HG02852 (cell line): ENCODE data around the gene DDX41.

ENCODE experiments used
- ATAC-seq: cut with Tn5 transposase; IDR thresholded peaks from one replicate; pipeline ENCODE4 v1.9.1; 2021; ENCODE audit warnings: mild to moderate bottlenecking, moderate library complexity; ENCODE audit not compliant: unreplicated experiment

Gene DDX41

DNA sequence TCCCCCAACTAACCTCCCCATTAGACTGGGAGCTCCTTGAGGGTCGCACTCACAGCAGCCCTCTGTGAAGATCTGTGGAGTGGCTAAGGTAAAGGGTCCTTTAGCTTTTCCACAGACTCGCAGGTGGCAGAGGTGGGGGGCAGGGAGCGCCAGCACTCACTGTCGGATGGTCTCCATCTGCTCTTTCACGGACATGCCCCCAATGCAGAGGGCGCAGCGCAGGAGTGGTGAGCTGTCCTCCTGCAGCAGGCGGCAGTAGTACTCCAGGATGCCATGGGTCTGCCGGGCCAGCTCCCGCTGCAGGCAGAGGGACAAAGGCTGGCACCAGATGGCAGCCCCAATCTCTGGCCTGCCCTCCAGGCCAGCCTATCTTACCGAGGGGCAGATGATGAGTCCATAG is 2.2 kb downstream of the DDX41 start:
- no peak for ATAC-seq

DNA sequence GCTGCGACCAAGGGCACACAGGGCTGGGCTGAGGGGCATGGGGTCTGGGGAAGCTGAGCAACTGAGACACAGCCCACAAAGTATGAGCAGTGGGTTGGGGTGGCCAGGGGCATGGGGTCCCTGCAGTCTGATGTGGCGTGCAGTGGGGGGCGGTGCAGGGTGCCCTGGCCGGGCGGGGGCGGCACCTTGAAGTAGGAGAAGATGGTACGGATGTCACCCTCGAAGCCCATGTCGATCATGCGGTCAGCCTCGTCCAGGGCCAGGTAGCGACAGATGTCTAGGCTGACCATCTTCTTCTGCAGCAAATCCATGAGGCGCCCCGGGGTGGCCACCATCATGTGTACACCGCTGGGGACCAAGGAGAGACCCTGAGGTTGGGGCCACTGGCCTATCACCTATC is 3.3 kb downstream of the DDX41 start:
- no peak for ATAC-seq

DNA sequence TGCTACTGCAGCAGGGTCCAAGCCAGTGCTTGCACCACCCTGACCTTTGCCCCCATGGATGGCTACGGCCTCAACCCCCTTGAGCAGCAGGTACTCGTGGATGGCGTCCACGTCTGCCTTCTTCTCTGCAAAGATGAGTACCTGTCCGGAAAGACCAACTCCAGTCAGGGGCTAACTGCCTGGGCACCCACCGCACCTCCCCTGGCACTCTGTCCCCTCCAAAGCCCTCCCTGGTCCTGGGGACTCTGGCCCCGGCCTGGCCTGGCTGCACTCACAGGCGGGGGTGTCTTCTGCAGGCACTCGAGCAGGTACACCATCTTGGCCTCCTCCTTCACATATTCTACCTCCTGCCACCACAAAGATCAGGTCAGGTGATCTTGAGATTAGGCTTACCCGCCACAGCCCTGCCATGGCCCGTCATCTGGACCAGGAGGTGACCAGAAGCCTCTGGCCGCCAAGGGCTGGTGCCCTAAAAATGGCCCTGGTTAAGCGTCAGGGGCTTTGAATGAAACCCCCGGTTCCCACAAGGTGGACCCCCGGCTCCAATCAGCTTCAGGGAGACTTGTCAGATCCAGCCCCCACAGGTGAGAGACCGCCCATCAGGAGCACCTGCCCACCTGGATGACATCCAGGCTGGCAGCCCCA is 3.9 kb downstream of the DDX41 start:
- ATAC-seq = no peak

DNA sequence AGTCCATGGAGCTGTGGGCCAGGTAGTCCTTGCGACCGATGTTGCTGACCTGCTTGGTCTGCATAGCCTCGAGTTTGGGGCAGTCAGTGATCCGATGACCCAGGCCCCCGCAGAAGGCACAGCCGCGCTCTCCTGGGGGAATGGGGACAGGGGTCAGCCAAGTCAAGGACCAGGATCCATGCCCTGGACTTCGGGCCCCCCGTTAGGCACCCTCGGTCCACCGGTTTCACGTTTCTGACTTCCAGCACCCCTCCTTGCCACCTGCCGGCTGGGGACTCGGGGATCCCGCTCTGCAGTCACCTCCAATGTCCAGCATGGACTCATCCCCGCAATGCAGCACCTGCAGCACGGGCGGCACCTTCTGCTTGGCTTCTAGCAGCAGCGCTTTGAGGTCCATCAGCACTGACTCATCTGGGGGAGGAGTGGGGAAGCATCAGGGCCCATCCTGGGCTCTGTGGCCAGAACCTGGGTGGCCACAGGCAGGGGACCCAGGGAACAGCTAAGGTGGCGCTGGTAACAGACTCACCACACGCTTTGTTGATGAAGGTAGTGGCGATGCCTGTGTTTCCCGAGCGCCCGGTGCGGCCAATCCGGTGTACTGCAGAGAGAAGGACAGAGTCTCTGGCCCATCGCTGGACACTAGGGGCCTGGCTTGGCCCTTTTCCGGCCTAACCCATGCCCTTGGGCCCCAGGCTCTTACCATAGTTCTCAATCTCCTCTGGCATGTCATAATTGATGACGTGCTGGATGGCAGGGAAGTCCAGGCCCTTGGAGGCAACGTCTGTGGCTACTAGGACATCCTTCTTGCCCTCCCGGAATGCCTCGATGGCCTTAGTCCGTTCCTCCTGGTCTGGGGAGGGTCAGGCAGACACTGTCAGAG is 4.7 kb downstream of the DDX41 start:
- ATAC-seq = no peak

DNA sequence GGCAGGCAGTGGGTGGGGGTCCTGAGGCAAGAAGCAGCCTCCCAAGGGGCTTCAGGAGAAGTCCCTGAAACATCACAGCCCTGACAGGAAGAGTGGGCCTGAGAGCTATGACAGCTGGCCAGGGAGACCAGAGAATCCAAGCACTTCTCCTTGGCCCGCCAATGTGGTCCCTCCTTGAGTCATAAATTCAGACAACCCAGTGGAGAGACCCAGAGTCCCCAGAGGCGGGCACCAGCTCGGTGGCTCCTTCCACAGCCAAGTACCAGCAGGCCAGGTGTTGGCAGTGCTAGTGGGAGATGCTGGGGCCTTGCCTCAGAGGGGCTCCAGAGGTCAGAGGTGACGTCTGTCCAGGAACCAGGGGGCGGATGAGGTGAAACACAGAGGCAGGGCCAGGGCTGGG is 5.6 kb downstream of the DDX41 start:
- ATAC-seq = no peak

DNA sequence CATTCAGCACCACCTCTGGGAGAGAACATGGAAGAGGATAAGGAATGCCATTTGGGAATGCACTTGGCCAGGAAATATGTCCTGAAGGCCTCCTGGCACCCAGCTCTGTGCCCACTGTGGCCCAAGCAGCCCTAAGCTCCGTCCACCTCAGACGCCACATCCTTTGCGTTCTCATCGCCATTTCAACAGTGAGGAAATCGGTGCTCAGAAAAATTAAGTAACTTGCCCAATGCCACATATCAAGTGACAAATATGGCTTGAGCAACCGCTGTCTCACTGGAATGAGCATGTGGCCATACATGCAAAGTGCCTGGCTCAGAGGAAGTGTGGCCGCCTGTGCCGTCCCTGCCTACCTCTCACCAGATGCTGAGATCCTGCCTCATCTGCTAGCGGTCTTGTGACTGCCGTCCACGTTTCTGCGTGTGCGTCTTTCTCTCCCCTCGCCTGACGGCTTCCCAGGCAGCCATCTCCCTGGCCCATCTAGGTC is 6.2 kb downstream of the DDX41 start:
- ATAC-seq = peak; percentile 38

DNA sequence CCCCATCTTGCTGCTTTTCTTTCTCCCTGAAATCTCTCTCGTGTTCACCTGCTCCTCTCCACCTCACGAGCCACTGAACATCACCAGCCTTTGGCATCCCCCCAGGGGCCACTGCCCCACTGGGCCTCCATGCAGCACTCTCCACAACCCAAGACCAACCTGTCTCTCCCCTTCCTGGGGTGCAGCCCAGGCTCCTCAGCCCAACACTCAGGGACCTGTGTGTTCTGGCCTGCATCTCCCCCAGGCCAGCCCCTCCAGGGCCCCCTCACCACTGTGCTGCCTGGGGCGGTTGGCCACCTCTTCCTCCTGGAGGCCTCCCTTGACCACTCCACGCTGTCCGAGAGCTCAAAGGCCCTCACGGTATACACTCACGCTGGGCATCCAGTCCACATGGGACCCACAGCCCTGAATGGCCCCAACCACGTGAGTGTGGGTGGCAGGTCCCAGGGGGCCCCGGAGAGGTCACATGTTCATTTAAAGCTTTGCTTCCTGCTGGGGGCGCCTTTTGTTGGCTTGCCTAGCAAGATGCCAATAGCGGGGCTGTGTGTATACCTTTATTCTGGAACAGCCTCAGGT is 6.7 kb downstream of the DDX41 start:
- peak; percentile 1 for ATAC-seq

DNA sequence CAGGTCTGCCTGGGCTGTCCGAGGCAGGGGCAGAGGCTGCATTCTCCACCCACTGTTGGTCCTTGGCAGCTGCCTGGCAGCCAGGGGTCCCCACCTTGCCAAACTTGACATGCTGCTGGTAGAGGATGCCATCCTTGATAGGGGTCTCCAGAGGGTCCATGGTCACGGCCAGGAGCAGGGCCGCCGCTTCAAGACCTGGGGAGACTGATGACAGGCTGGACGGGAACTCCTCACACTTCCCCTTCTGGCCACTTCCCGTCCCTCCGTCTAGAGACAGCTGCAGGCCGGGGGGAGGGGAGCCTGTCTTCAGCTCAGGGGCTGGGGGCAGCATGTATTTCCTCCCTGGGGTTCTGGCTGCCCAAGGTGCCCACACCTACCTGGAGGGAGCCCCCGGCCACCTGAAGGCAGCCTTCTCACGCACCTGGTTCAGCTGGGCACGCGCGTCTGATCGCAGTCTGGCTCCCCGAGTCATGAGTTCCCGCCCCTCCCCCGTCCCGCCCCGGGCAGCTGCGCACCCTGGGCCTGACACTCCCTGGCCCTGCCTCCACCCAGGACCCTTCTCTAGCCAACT is 7.3 kb downstream of the DDX41 start, which contains the start of gene DOK3:
DOK3 (minus strand) TSS at position 446 of the 571 bp plus-strand sequence; CDS start at position 160, 286 bp downstream.
- ATAC-seq = peak; percentile 32

DNA sequence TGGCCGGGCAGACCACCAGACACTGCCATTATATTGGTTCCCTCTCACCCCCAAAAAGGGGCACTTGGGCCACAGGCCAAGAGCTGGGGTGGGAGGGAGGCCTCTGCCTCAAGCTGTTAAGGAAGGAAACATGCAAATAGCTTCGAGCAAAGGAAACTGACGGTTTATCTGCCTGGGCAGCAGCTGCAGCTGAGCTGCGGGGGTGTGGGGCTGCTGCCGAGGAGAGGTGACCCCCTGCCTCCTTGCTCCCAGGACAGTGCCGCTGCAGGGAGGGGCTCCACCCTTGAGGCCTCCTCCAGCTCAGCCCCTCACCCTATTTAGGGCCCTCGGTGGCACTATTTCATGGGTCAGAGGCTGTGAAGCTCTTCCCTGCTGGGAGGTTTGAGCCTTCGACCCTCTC is 7.9 kb downstream of the DDX41 start:
- ATAC-seq = peak; percentile 36

DNA sequence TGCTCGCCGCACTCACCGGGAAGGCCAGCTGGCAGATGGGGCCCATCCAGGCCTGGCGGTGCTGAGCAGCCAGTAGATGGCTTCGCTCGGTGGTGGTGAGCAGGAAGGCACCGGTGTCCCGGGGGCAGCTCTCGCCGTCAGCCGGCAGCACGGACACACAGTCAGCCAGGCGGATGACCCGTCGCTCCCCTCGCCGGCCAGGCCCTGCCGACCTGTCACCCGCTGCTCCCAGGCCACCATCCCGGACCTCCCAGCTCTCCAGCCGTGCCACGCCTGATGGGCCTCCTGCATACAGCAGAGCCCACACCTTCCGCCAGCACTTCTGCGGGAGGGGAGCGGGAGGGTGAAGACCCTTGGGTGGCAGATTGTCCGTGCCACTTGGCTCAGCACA is 8.5 kb downstream of the DDX41 start:
- no peak for ATAC-seq

DNA sequence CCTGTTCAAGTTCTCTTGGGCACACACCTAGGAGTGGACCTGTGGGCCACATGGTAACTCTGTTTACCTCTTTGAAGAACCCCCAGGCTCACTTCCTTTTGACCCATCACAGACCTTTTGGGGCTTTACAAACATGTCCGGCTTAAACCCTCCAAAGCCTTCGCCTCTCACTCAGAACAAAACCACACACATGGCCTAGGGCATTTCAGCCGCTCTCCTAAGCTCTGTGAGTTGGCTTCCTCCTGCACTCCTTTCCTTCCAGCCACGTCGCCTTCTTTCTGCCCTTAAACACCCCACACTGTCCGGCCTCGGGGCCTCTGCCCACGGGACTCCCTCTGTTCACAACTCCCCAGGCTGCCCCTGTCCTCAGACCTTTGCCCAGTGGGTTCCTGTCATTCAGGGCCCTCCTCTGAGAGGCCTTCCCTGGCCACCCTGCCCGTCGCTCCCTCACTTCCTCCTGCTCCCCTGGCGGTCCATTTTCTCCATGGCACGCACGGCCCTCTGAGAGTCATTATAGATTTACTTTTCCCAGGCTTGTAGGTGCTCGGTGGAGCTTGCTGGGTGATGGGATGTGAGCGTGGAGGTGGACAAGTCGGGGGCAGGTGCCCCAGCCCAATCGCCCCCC is 9.1 kb downstream of the DDX41 start:
- ATAC-seq = no peak

DNA sequence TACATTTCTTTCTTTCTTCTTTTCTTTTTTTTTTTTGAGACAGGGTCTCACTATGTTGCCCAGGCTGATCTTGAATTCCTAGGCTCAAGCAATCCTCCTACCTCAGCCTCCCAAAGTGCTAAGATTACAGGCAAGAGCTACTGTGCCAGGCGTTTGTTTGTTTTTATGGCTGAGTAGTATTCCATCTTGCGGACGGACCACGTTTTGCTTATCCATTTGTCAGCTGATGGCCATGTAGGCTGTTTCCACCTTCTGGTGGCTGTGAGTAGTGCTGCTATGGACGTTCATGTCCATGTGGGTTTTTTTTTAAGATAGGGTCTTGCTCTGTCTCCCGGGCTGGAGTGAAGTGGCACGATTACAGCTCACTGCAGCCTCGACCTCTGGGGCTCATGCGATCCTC is 9.6 kb downstream of the DDX41 start:
- ATAC-seq = no peak

DNA sequence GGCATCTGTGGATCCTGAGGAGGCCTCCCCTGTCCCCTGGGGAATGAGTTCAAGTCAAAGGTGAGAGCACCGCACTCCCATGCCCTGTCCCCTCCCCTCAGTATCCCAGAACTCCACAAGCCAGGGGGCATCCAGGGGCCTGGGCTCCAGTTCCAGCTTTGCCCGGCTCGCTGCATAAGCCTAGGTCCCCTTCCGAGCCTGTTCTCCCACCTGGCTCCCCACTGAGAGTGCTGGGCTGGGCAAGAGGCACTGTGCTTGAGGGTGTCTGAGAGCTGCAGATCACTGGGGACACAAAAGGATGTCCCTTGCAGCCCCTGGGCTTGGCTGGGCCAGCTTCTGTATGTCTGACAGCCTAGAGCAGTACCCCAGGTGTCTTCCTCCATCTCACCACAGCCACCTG is 11.7 kb downstream of the DDX41 start:
- ATAC-seq = no peak

DNA sequence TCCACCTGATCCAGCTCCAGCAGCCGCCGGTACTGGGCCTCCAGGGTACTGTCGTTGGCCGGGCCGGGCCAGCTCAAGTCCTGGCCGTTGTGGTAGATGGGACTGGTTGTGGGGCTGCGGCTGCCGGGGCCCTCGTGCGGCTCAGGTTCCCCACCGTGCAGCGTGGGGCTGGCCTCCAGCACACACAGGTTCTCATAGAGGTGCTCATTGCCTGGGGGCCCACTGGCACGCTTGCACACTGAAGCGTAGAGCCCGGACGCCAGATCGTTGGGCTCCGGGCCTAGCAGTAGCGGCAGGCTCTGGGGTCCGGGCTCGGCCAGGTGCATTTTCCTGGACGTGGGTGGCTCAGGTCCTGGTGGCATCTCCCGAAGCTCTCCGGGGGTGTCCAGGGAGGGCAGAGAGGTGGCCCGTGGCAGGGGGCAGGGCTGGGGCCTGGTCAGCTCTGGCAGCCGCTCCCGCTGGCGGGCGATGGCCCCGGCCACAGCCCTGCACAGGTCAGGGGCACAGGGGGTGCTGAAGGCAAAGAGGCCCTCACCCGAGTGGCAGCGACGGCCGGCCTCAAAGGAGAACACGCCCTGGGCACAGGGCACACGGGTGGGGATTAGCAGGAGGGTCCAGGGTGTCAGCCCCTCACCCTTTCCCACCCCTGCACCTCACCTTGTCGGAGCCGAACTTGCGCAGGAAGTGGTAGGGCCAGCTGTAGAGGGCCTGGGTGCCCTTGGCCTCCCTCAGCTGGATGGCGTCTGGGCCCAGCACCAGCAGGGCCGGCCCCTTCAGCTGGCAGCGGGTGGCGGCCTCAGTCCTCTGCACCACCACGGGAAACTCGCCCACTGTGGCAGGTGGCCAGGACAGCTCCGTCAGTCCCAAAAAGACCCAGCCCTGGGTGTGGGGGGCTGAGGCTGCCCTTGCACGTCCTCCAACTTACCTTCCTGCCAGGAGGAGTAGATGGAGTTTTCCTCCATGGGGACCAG is 12.4 kb downstream of the DDX41 start:
- ATAC-seq = no peak

DNA sequence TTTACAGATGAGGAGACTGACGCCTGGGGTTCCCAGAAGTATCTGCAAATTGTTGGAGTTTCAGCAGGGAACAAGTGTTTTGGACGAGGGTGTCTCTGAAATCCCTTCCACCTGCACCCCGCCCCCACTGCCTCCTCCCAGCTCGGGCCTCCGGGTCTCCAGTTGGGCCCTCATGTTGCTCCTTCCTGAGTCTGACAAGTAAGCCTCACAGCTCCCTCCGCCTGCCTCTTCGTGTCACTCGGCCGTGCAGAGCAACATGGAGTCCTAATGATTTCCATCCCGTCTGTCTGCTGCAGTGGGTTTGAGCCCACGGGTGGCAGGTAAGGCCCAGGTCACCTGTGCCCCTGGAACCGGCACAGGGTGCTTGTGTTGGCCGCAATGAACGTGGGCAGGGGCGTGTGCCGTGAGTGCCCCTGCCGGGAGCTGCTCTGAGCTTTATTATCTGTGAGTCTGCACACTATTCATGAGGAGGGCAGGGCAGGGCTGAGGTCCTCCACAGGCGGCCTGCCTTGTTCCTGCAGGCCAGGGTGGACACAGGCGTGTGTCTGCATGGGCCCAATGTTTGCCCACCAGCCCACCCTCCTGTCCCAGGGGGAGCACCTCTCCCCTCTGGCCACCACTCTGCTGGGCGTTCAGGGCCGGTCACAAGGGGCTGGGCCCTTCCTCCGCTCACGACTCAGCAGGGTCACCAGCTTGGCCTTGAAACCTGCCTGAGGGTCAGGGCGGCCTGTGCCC is 13.2 kb downstream of the DDX41 start:
- no peak for ATAC-seq

DNA sequence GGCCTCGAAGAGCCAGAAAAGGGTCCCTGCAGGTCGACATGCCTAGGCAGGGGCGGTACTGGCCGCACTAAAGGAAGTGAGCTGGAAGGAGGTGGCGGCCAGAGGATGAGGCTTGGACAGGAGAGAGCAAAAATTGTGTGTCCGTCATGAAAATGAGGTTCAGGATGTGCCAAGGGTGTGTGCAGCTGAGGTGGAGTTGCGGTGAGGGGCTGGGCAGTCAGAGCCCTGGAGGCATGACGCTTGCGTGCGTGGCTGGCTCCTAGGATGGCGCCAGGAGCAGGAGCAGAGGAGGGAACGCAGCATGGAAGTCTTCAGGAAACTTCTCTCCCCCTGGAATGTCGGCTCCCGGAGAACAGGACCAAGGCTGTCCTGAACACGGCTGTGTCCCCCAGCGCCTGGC is 13.9 kb downstream of the DDX41 start:
- no peak for ATAC-seq

DNA sequence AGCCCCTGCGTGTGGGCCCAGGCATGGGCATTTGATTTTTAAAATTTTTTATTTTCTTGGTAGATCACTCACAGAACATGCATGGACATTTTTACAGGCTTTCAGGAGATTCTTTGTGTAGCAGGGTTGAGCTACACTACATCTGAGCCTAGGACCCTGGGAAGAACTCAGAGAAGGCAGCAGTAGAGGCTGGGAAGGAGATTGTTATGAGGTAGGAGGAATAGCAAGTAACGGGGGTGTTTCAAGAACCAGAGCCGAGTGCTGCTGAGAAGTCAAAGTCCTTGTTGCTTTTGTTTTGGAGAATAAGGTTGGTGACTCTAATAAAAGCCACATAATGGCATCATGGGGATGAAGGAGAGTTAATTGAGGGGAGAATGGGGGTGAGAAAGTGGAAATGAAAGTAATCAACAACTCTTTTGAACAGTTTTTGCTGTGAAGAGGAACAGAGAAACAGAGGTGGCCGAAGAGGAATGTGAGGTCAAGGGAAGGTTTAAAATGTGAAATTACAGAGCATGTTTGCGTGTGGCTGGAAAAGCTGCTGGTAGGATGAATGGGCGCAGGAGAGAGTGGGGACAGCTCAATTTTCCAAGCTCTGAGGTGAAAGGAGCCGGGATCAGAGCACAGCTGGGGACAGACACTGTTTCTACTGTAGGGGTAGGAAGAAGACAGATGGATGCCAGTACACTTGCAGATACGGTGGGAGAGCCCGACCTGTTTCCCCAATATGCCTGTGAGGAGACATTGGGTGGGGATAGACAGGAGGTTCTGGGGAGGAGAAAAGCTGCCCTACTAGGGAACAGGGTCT is 14.7 kb downstream of the DDX41 start:
- no peak for ATAC-seq
